ENCODE data around the gene APPBP2.

DNA sequence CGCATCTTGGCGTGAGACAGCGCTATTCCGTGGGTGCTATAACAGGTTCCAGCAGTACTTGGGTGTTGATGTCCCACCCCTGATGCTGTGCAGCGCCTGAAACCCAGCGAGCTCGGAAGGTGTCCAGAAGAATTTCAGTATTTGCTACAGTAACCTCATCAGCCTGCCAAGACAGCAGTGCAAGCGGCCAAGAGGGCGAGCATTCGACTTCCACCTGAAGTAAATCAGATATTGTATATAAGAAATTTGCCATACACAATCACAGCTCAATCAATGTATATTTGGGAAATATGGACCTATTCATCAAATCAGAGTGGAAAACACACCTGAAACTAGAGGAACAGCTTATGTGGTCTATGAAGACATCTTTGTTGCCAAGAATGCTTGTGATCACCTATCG lies 13.0 kb downstream of the APPBP2 start:
- TF ChIP-seq POLR2A (IDR thresholded peaks at IDR 0.05) = no peak
- TF ChIP-seq, protein P1, sequence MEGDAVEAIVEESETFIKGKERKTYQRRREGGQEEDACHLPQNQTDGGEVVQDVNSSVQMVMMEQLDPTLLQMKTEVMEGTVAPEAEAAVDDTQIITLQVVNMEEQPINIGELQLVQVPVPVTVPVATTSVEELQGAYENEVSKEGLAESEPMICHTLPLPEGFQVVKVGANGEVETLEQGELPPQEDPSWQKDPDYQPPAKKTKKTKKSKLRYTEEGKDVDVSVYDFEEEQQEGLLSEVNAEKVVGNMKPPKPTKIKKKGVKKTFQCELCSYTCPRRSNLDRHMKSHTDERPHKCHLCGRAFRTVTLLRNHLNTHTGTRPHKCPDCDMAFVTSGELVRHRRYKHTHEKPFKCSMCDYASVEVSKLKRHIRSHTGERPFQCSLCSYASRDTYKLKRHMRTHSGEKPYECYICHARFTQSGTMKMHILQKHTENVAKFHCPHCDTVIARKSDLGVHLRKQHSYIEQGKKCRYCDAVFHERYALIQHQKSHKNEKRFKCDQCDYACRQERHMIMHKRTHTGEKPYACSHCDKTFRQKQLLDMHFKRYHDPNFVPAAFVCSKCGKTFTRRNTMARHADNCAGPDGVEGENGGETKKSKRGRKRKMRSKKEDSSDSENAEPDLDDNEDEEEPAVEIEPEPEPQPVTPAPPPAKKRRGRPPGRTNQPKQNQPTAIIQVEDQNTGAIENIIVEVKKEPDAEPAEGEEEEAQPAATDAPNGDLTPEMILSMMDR (IDR thresholded peaks at IDR 0.05) = no peak
